Stimulated activated CD4-positive, alpha-beta T cell treated with anti-CD3 and anti-CD28 coated beads, TNF-alpha, amount 100 ng/mL, for 1 hour (primary cell): ENCODE results near the gene HELZ2.
A peak's percentile ranks its signal among the peaks of the same experiment; 100 is the strongest.

ENCODE experiments used
- DNase-seq, 3 donors: peaks; one replicate each; pipeline ENCODE4 v3.0.0-alpha.2; 2020; ENCODE audit warnings: low read depth in 3 of 3, low spot score in 1 of 3

HELZ2 gene

DNA sequence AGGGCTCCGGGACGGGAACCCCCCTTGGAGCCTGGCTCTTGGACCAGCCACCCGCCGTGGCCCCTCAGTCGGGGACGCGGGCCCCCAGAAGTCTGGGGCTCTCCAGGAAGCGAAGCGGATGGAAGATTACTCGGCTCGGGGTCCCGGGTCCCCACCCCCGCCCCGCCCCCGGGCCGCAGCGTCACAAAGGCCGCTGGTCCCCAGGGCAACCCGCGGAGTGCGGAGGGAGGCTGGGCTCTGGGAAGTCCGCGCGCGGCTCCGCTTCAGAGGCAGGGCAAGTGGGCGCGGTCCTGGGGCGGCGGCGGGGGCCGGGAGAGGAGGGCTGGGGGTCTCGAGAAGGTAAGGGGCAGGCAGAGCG, 20.1 kb downstream of the HELZ2 start, which contains the start of gene FNDC11:
TSS of gene FNDC11 (plus strand) at position 227 of the 358 bp plus-strand sequence. CDS start 1,505 bp downstream, outside the sequence.
- DNase-seq, result peak in 1 of 3 donors; percentile 38

DNA sequence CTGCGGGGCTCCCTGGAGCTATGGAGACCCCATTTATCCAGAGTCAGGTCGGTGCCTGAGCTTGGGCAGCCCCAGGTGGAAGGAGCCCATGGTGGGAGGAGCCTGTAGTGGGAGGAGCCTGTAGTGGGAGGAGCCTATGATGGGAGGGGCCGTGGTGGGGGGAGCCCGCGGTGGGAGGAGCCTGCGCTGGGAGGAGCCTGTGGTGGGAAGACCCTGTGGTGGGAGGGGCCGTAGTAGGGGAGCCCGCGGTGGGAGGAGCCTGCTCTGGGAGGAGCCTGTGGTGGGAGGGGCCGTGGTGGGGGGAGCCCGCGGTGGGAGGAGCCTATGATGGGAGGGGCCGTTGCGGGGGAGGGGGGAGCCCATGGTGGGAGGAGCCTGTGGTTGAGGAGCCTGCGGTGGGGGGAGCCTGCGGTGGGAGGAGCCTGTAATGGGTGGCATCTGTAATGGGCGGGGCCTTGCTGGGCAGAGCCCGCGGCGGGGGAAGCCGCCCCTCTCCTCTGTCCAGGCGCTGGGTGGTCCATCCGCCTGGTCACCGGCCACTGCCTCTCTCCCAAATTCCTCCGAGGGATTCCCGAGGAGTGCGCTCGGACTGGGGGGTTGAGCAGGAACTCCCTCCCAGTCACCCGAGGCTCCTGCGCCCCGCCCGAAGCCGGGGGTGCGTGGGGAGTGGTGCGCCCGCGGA, 20.6 kb downstream of the HELZ2 start:
- DNase-seq, result peak; percentile 80 to 87 (median 84)

DNA sequence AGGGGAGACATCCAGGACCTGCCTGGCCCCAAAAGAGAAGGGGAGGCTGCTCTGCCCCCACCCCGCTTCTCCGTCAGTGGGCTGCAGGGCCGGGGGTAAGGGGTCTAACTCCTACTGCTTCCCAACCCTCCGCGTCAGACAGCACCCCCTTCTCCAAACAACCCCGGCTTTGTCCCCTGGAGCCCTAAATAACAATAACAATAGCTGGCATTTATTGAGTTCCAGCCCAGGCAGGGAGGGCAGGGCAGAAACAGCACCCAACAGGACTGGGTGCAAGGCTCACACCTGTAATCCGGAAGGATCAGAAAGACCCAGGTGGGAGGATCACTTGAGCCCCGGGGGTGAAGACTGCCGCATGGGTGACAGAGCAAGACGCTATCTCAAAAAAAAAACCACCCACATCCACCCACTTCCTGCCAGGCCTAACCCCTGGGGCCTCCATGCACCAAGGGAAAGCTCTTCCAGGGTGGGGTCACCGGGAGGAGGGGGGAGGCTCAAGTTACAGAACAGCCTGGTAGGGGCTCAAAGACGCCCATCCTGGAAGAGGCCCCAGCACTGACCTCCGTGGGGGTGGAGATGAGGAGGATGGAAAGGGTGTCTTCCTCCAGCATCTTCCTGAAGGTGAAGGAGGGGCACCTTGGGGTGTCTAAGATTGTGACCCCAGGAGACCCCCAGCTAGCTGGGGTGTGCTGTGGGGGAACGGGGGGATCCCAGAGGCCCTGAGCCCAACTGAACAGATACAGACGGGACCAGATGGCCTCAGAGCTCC, 21.4 kb downstream of the HELZ2 start:
- peak in 1 of 3 donors; percentile 25 for DNase-seq

DNA sequence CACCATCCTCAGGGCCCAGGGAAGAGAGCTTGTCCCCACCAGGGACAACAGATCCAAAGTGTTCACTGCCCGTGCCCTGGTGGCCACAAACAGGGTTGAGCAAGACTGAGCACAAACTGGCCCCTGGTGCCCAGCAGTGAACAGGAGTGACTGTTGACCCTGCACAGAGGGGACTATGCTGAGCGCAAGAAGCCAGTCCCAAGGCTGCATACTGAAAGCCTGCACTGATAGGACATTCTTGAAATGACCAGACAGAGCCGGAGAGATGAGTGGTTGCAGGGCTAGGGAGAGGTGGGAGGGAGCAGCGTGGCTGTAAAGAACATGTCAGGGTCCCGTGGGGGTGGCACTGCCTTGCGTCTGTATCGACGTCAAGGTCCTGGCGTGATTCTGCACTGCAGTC, 23.0 kb downstream of the HELZ2 start:
- no peak for DNase-seq

DNA sequence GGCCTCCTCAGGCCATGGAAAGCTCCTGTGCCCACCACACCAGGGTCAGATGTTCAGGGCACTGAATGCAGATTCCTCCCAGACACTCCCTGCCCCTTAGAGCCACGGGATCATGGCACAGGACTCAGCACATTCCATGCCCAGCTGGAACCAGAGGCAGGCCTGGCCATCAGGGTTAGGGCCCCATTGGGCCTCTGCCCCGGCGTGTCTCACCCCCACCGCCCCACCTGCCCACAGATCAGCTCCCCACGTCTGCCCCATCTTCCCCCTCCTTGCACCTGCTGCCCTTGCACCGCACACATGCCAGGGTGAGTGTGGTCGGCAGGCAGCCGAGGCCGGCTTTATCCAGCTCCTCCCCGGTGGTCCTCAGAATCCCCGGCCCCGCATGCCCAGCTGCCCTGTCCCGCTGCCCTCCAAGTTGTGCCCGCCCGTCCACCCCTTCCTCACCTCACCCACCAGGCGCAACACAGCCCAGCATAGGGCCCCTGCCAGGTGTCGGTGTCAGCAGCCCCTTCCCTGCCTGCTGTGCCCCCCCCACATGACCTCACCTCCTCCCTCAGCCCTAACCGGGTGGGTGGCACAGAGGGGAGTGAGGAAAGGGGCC, 24.3 kb downstream of the HELZ2 start:
- no peak for DNase-seq

DNA sequence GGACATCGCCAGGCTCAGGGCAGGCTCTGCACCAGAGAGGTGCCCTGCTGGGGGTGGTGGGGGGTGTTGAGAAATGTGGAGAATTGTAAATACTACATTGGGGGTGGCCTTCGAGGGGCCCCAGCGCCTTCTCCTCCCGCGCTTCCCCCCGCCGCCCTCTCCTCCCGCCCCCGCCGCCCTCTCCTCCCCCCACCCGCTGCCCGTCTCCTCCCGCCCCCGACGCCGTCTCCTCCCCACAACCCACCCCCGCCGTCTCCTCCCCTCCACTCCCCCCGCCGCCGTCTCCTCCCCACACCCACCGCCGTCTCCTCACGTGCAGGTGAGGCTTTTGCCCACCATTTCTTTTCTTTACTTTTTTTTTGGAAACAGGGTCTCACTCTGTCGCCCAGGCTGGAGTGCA, 25.0 kb downstream of the HELZ2 start:
- DNase-seq, result no peak

DNA sequence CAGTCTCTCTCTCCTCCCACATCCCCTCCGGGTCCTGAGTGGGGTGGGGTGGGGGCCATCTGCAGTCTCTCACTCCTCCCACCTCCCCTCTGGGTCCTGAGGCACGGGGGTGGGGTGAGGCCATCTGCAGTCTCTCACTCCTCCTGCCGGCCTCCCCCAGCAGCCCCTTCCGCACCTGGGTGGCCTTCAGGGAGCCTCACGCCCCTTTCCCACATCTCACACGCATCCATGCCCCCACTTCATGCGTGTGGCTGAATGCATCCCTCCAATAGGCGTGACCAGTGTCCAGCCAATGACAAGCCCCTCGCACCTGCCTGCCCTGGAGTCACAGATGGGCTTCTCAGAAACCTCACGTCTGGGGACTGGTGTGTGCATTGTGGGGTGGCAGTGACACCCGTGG, 25.5 kb downstream of the HELZ2 start:
- no peak for DNase-seq

DNA sequence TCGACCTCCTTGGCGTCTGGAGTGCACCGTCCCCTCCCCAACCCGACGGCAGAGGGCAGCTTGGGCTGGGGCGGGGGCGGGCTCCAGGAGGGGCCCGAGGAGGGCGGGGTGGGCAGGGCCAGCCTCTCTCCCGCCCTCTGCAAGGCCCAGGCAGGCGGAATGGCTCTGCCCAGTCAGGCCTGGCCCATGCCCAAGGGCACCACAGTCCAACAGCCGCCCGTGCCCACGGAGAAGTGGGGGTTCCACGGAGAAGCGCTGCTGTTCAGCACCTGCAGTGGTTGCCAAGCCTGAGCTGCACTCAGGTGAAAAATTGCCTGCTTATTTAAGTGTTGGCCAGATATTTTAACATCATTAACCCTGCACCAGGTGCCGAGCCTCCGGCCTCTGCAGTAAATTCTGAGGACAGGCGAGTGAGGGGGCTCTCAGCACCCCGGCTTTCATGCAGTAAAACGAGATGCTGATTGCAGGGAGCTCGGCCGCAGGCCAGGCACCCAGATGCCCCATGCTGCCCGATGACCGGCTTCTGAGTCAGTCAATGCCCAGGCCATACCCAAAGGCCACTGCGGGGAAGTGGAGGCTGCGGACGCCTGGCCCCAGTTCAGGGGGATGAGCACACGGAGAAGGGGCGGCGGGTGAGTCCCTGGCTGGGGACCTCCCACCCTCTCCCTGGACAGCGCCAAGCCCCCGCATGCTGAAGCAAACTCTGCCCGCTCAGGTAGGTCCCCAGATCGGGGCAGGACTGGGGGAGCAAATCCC, 26.1 kb downstream of the HELZ2 start, which contains the start of gene SRMS:
TSS of gene SRMS (minus strand) at position 25 of the 756 bp plus-strand sequence. CDS start 286 bp downstream, outside the sequence.
- DNase-seq, result no peak

DNA sequence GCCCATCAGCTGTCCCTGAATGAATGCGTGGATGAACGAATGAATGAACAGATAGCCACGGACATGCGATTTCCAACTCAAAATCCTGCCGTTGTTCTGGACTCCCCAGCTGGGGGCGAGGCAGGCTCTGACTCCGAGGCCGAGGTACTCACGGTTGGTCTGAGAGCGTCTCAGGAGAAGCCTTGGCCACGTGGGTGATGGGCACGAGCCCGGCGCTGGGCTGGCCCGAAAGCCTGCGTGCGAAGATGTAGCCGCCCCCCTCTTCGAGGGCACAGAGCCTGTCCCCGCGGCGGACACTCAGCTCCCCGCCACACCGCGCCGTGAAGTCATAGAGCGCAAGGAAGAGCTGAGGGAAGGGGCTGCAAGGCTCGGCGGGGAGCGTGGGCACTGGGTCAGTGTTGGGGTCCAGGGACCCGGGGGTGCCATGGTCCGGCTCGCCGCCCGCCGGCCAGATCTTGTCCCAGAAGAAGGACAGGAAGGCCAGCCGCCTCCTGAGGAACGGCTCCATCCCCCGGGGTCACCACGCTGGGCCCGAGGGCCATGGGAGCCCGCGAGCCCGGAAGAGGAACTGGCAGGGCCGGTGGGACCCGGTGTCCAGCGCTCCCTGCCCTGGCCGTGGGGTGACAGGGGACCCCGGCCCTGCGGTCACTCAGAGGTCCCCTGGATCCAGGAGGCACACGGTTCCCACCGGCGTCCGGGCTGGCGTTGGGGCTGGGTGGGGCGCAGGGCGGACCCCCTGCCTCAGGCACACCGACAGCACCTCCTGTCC, 26.9 kb downstream of the HELZ2 start:
- no peak for DNase-seq

DNA sequence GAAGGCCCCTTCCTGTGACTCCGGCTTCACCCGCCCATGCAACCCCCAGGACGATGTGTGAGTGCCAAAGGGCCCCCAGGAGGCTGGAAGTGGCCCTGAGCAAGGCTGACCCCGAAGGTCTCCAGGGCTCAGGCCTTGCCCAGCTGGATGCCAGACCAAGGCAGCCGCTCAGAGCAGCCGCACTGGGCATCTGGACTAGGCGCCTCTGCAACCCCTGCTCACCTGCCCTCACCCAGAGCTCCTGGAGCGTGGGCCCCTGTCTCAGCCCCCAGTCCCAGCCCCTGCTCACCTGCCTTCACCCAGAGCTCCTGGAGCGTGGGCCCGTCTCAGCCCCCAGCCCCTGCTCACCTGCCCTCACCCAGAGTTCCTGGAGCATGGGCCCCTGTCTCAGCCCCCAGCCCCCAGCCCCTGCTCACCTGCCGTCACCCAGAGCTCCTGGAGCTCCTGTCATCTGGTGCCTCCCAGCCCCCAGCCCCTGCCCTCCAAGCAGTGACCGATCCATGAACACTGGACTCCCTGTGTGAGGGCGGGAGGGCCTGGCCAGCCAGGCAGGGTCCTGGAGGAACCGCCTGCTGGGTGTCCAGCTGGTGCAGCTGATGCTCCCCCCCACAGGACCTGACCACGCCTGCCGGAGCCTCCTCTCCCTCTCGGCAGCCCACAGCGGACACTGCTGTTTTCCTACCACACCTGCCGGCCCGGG, 27.6 kb downstream of the HELZ2 start:
- DNase-seq, result no peak

DNA sequence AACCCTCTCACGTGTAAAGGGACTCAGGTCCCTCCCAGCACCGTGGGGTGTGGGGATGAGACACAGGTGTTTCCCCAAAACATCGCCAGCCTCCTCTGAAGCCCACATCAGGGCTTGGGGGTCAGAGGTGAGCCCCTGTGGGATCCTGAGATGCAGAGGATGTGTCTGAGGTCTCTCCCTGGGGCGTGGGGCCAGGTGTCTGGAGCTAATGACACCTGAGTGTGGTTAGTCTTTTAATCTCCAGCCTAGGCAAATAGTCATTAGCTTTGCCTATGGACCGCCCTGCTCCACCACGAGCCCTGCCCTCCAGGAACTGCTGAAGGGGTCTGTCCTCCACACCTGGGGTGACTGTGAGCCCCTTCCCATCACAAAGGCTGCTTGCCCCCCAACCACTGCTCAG, 28.2 kb downstream of the HELZ2 start:
- no peak for DNase-seq

DNA sequence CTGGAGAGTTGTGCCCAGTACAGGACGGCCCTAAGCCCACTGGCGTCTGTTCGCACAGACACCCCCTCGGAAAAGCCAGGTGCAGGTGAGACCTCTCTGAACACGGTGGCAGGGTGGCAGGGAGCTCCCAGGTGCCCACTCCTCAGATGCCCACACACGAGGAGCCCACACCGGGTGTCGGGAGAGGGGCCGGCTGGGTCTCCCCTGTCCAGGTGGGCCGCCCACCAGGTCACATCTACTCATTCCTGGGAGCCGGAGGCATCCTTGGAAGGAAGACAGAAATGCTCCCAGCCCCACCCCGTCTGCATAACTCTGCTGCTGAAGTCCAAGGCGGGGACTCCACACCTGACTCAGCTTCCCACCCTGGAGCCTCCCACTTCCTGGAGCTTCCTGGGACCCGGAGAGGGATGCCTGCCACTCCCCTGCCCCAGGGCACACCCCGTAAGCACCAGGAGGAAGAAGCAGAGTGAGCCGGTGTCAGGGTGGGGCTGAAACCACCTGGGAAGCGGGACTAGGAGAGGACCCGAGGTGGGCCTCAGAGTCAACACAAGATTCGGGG, 29.0 kb downstream of the HELZ2 start:
- no peak for DNase-seq

DNA sequence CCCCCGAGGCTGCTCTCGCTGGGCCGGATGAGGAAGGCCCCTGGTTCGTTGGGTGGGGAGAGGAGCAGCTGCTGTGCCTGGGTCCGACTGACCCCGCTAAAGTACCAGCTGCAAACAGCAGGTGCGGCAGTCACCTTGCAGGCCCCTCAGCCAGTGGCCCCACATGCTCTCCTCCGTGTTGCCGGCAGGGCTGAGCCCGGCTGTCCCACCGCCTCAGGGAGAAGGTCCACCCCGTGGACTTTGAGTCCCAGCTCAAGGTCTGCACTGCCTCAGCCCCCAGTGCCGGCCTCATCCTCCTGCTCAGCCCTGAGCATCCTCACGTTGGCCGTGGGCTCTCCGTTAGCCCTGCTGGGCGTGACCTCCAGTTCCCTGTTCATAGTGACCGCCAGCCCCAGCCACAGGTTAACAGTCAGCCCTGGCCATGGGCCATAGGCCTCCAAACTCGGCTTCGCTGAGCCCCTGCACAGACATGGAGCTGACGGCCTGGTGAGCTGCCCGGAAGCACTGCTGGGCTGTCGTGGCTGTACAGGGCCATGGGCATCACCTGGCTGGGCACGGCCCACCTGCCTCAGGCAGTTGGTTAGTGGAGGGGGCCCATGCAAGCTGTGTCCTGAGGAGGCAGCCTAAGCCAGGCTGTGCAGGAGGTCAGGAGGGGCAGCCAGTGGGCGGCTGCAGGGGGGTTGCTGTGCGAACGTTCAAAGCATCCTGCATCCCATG, 29.6 kb downstream of the HELZ2 start:
- no peak for DNase-seq

DNA sequence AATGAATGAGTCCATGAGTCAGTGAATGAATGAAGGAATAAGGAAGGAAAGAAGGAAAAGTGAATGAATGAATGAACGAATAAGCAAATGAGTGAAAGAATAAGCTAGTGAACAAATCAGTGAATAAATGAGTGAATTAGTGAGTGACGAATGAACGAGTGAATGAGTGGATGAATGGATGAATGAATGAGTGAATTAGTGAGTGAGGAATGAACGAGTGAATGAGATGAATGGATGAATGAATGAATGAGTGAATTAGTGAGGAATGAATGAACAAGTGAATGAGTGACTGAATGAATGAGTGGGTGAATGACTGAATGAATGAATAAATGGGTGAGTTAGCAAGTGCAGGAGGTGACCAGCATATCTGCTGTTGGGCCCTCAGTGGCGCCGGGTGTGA, 30.3 kb downstream of the HELZ2 start:
- DNase-seq, result no peak

DNA sequence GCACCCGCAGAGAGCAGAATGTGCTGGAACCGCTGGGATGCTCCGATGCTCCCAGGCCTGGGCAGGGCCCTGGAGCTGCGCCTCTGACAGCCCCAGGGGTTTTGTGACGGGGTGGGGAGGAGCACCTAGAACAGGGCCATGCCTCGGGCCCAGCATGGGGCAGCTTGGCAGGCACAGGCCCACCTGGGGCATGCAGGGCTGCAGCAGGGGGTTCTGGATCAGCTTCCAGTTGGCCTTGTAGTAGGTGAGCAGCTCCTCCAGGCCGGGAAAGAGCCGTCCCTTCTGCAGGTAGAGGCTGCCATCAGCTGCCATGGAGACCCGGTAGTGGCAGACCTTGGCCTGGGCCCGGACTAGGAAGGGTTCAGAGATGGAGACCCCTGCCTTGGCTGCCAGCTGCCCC, 30.9 kb downstream of the HELZ2 start:
- no peak for DNase-seq

DNA sequence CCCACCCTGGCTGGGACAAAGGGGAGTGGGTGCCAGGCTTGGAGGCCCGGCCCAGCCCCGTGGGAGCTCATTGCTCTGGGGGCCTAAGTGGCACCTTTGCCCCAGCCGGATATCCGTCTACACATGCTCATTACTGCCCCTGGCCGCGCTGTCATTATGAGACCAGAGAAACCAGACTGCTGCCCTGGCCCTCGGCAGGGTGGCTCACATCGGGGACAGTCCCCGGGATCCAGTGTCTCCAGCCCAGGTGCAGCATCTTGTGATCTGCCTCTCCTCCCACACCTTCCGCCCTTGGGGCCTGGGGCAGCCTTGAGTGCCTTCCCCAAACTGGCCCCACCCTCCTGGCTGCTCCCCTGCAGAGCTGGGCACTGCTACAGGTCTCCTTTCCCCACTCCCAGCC, 31.3 kb downstream of the HELZ2 start:
- DNase-seq, result no peak

DNA sequence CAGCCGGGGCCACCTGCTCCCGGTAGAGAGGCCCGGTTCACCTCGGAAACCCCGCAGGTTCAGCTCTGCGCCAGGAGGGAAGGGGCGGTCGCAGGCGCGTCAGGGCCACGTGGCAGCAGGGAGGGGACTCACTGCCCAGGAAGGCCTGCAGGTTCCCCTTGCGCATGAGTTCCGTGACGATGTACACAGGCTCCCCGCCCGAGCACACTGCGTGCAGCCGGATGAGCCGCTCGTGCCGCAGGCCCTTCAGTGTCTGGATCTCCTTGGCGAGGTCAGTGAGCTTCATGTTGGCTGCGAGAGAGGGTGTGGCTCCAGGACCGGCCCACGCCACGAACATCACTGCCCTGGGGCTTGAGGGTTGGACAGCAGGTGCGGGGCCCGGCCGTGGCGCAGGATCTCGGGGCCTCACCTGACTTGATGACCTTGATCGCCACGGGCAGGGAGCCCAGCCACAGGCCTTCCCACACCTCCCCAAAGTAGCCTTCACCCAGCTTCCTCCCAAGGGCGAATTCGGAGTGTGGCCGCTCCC, 31.9 kb downstream of the HELZ2 start:
- DNase-seq, result no peak

DNA sequence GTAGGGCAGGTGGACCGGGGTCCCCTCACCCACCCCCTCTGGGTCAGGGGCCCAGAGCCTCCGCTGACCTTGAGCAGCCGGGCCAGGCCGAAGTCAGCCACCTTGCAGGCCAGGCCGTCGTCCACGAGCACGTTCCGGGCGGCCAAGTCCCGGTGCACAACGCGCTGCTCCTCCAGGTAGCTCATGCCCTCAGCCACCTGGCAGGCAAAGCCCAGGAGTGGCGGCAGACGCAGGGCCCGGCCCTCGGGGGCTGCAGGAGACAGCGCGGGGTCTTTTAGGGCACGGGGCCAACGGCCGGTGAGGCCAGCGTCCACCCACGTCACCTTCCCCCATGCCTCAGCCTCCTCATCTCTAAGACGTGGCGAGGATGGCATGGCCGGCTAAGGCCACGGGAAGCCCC, 32.7 kb downstream of the HELZ2 start:
- no peak for DNase-seq
